Bronchial epithelial cell (primary cell): ENCODE measurements around the gene SCGB1D4. TPM values are rescaled to one million over a fixed set of nuclear protein-coding genes. Genes with fewer than 3 reads are reported as not detected.
A peak's percentile ranks its signal among the peaks of the same experiment; 100 is the strongest.
"Not testable (repeated sequence)": the region's sequence is repeated elsewhere in the genome, so short reads cannot be mapped to it uniquely, and the experiment has no call there.

Source experiments
- DNase-seq: peaks from one replicate; pipeline ENCODE4 v3.0.0-alpha.2; 2010; ENCODE audit warnings: low read depth
- FAIRE-seq: peaks from 2 replicates; lab custom pipeline; 2011; peaks lifted over from hg19 to GRCh38; lab: Jason Lieb, UNC
- H3K27me3 ChIP-seq: 2 replicates; pipeline ENCODE4 v1.5.1; 2011; ENCODE audit warnings: low read length; ENCODE audit not compliant: control insufficient read depth, insufficient read depth
- H3K36me3 ChIP-seq: 2 replicates; pipeline ENCODE4 v1.5.1; 2011; ENCODE audit warnings: low read length; ENCODE audit not compliant: control insufficient read depth, insufficient read depth
- H3K4me3 ChIP-seq: 2 replicates; pipeline ENCODE4 v1.5.1; 2011; ENCODE audit warnings: mild to moderate bottlenecking, low read depth, low read length, control low read depth
- total RNA-seq: library from RNA; depleted of rRNA; stranded (reverse); fragments of >200 nt; gene quantifications from 2 replicates; pipeline ENCODE4 v1.2.1, GENCODE V29; 2014
- TF ChIP-seq, protein P1 (sequence below): IDR thresholded peaks from 2 replicates; pipeline ENCODE4 v1.5.1; 2011; ENCODE audit warnings: mild to moderate bottlenecking, moderate library complexity, low read length, control low read depth, inconsistent platforms; ENCODE audit not compliant: insufficient read depth, severe bottlenecking

Gene SCGB1D4, protein sequence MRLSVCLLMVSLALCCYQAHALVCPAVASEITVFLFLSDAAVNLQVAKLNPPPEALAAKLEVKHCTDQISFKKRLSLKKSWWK
- not detected in 2 replicates for total RNA-seq

DNA sequence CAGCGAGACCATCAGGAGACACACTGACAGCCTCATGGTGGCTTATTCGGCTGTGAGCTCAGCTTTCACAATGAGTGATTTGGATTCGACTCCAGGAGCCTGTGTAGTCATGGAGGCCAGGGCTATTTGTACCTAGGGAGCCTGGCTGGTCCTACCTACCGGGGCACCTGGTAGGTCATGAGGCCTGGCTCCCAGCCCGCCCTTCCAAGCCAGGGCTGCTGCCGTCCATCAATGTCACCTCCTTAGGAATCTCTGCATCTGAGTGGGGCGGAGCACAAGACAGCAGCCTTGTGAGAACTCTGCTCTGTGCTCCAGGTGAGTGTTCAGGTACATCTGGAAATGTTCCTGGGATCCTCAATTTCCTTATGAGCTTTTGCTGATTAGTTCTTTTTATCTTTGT, at the start of gene SCGB1D4:
Gene SCGB1D4 (minus strand): TSS at position 101 of the 400 bp plus-strand sequence. CDS start 65 bp downstream, at position 36.
- TF ChIP-seq, protein P1, sequence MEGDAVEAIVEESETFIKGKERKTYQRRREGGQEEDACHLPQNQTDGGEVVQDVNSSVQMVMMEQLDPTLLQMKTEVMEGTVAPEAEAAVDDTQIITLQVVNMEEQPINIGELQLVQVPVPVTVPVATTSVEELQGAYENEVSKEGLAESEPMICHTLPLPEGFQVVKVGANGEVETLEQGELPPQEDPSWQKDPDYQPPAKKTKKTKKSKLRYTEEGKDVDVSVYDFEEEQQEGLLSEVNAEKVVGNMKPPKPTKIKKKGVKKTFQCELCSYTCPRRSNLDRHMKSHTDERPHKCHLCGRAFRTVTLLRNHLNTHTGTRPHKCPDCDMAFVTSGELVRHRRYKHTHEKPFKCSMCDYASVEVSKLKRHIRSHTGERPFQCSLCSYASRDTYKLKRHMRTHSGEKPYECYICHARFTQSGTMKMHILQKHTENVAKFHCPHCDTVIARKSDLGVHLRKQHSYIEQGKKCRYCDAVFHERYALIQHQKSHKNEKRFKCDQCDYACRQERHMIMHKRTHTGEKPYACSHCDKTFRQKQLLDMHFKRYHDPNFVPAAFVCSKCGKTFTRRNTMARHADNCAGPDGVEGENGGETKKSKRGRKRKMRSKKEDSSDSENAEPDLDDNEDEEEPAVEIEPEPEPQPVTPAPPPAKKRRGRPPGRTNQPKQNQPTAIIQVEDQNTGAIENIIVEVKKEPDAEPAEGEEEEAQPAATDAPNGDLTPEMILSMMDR = no peak
- H3K36me3 ChIP-seq = no peaks in the 10 kb centered on the region
- FAIRE-seq (no peak), DNase-seq (no peak)
- no peaks in the 10 kb centered on the region for H3K27me3 ChIP-seq
- no peak within 1 kb of the TSS for H3K4me3 ChIP-seq

DNA sequence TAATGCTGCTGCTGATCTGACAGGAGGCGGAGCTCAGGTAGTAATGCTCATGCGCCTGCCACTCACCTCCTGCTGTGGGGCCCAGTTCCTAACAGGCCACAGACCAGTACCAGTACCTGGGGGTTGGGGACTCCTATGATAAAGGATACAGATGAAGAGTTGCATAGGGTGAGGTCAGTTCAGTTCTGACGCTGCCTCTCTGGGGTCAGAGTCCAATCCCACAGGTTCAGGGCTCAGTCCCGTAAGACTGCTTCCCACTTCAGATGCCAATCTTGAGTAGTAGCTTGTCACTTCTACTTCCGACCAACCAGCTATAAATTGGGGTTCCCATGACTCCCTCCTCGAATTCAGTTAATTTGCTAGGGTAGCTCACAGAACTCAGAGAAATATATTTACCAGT, 47.0 kb upstream of the SCGB1D4 start:
- no peak overlapping the region for H3K4me3 ChIP-seq
- no peaks in the 10 kb centered on the region for H3K27me3 ChIP-seq
- DNase-seq = no peak
- TF ChIP-seq, protein P1 = no peak
- no peak for FAIRE-seq
- no peaks in the 10 kb centered on the region for H3K36me3 ChIP-seq

DNA sequence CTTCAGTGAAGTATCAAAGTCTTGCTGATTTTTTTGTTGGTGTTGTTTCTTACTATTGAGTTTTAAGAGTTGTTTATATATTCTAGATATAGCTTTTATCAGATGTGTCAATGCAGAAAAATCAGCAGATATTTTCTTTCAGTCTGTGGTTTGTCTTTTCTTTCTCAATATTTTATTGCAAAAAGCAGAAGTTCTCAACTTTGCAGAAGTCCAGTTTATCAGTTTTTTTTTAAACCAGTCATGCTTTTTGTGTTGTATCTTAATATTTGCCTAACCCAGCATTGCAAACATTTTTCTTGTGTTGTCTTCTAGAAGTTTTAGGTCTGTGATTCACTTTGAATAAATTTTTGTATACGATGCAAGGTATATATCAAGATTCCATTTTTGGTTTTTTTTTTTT, 45.3 kb upstream of the SCGB1D4 start:
- no peak for FAIRE-seq
- Histone ChIP-seq H3K27me3 (no peaks in the 10 kb centered on the region), H3K4me3 (no peak overlapping the region), H3K36me3 (no peaks in the 10 kb centered on the region)
- TF ChIP-seq, protein P1 = no peak
- DNase-seq = no peak

DNA sequence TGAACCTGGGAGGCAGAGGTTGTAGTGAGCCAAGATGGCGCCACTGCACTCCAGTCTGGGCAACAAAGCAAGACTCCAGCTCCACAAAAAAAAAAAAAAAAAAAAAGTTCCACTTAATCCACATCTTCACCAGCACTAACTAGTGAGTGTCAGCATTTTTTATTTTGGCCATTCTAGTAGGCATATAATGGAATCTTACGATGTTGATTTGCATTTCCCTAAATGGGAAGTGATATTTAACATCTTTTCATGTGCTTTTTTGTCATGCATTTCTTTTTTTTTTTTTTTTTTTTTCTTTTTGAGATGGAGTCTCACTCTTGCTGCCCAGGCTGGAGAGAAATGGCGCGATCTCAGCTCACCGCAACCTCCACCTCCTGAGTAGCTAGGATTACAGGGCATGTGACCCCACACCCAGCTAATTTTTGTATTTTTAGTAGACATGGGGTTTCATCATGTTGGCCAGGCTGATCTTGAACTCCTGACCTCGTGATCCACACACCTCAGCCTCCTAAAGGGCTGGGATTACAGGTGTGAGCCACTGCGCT, 44.8 kb upstream of the SCGB1D4 start:
- not testable (repeated sequence) for H3K27me3 ChIP-seq, DNase-seq, H3K36me3 ChIP-seq, H3K4me3 ChIP-seq, FAIRE-seq

DNA sequence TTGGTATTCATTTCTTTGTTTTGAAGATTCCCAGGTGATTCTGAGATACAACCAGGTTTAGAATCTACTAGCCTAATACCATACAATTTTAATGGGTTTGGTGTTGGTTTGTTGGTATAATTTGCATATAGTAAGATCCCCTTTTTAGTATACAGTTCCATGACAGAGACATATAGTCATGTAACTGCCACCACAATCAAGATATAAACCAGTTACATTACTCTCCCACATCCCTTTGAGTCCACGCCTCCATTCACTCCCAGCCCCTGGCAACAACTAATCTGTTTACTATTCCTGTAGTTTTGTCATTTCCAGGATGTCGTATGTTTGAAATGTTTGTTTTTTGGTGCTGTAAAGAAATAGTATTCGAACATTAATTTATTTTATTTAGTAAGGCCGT, 42.7 kb upstream of the SCGB1D4 start:
- TF ChIP-seq, protein P1 = no peak
- Histone ChIP-seq H3K27me3 (peaks cover 5% of the 10 kb centered on the region), H3K4me3 (no peak overlapping the region), H3K36me3 (no peaks in the 10 kb centered on the region)
- FAIRE-seq (no peak), DNase-seq (no peak)

DNA sequence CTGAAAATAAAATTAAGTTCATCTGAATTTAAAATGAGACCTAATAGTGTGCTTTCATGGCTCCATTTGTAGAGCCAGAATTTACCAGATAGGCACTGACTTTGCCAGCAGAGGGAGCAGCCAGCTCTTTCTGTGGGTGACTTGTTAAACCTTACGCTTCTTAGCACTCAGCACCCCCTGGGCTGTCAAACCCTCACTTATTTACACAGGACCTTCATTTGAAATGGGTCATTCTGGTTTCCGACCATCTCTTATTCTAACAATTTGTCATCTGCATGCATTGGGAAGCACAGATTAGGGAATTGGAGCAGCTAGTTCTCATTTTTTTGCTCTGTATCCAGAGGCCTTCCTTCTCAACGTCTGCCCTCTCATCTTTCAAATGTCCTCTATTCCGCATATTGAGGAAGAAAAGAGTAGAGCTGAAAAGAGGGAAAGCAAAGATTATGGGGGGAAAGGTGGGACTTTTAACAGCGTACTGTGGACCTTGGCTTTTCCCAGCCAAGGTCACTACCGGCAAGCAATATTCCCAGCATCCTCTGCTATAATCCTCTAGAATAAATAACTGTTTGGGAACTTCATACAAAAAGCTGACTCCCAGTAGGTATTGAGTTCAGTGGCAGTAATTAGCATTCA, 41.5 kb upstream of the SCGB1D4 start:
- Histone ChIP-seq H3K36me3 (no peaks in the 10 kb centered on the region), H3K4me3 (no peak overlapping the region), H3K27me3 (peaks cover 5% of the 10 kb centered on the region)
- TF ChIP-seq, protein P1 = peak; percentile 76
- DNase-seq = peak; percentile 42
- FAIRE-seq = no peak
